Occipital lobe (tissue), 2 donors: ENCODE results near the gene GNG2. TPM values are rescaled to one million over a fixed set of nuclear protein-coding genes. Genes with fewer than 3 reads are reported as not detected.

Experiments
- DNase-seq: peaks from one replicate; lab custom pipeline; 2025; lab: John Stamatoyannopoulos, UW
- total RNA-seq: library from RNA; depleted of rRNA; stranded (reverse); fragments of >200 nt; gene quantifications from one replicate; pipeline ENCODE4 v1.2.3, GENCODE V29; 2014

The GNG2 gene
- total RNA-seq: 317 TPM

GRCh38 chr14:51860164-51860824 lies at the start of gene GNG2:
TSS of gene GNG2 (plus strand) at chr14:51860612. CDS start at chr14:51950679, 90,067 bp downstream.
- peak; percentile 71 for DNase-seq

GRCh38 chr14:51811706-51812105 lies 48.7 kb upstream of the GNG2 start:
- DNase-seq: no peak

GRCh38 chr14:51816031-51816430 lies 44.4 kb upstream of the GNG2 start:
- no peak for DNase-seq

- no peak for DNase-seq
Measured at GRCh38 chr14:51817326-51817725, 43.1 kb upstream of the GNG2 start.

- DNase-seq: no peak
Measured at GRCh38 chr14:51818748-51819380, 41.5 kb upstream of the GNG2 start.

GRCh38 chr14:51821822-51822221 lies 38.6 kb upstream of the GNG2 start:
- no peak for DNase-seq

GRCh38 chr14:51822499-51822898 lies 37.9 kb upstream of the GNG2 start:
- no peak for DNase-seq

GRCh38 chr14:51823706-51824105 lies 36.7 kb upstream of the GNG2 start:
- no peak for DNase-seq

- no peak for DNase-seq
Measured at GRCh38 chr14:51824191-51824590, 36.2 kb upstream of the GNG2 start.

- no peak for DNase-seq
Measured at GRCh38 chr14:51825926-51826325, 34.5 kb upstream of the GNG2 start.

GRCh38 chr14:51828017-51828797 lies 32.2 kb upstream of the GNG2 start:
- no peak for DNase-seq

GRCh38 chr14:51834240-51834639 lies 26.2 kb upstream of the GNG2 start:
- DNase-seq: no peak

GRCh38 chr14:51836417-51836816 lies 24.0 kb upstream of the GNG2 start:
- DNase-seq: no peak

GRCh38 chr14:51844081-51844881 lies 16.1 kb upstream of the GNG2 start:
- no peak for DNase-seq

GRCh38 chr14:51845811-51846210 lies 14.6 kb upstream of the GNG2 start:
- no peak for DNase-seq

- DNase-seq: peak; percentile 18
Measured at GRCh38 chr14:51846631-51847488, 13.6 kb upstream of the GNG2 start.

GRCh38 chr14:51847489-51847796 lies 13.0 kb upstream of the GNG2 start:
- DNase-seq: no peak

- DNase-seq: no peak
Measured at GRCh38 chr14:51848120-51848519, 12.3 kb upstream of the GNG2 start.

- DNase-seq: no peak
Measured at GRCh38 chr14:51849097-51849496, 11.3 kb upstream of the GNG2 start.

GRCh38 chr14:51850651-51851050 lies 9.8 kb upstream of the GNG2 start:
- DNase-seq: no peak

GRCh38 chr14:51852541-51852940 lies 7.9 kb upstream of the GNG2 start:
- DNase-seq: no peak
